IMR-90 (cell line): ENCODE results near the gene GPR139. TPM values are rescaled to one million over a fixed set of nuclear protein-coding genes. Genes with fewer than 3 reads are reported as not detected.

Source experiments
- ATAC-seq: fragments of 200-7000 bp; cut with Tn5 transposase; 2 replicates; pipeline ENCODE4 v1.9.1; 2020; ENCODE audit warnings: low read depth, mild to moderate bottlenecking, moderate library complexity
- BruUV-seq: library from RNA; stranded (reverse); fragments of 400-500 nt; replicated peaks from 2 replicates; lab custom pipeline; 2021; lab: Mats Ljungman, UMichigan
- CTCF ChIA-PET: fragments of 300-600 bp; formaldehyde crosslinking; extraction: SDS; loops from one replicate; lab custom pipeline; 2021; ENCODE audit warnings: antibody characterized with exemption; lab: Yijun Ruan, JAX
- POLR2A ChIA-PET: fragments of 300-600 bp; sonication (Branson Sonifier 250); formaldehyde crosslinking; loops from one replicate; lab custom pipeline; 2022; ENCODE audit warnings: antibody characterized with exemption; ENCODE audit not compliant: unreplicated experiment; lab: Charles Lee
- DNase-seq: peaks from one replicate; pipeline ENCODE4 v3.0.0; 2013
- H2AFZ ChIP-seq: replicated peaks from 2 replicates; pipeline ENCODE3; 2013; ENCODE audit warnings: low read length, mild to moderate bottlenecking; ENCODE audit not compliant: poor library complexity
- H2AK5ac ChIP-seq: 2 replicates; pipeline ENCODE4 v1.6.1; 2013; ENCODE audit warnings: low read depth, low read length, inconsistent platforms
- H2AK9ac ChIP-seq: replicated peaks from 2 replicates; pipeline ENCODE3; 2013; ENCODE audit warnings: mild to moderate bottlenecking, low read depth, low read length, moderate library complexity; ENCODE audit not compliant: poor library complexity
- H2BK120ac ChIP-seq: 2 replicates; pipeline ENCODE4 v1.6.1; 2013; ENCODE audit warnings: low read depth, low read length, inconsistent platforms
- H2BK15ac ChIP-seq: 3 replicates; pipeline ENCODE4 v1.6.1; 2013; ENCODE audit warnings: low read depth, low read length, inconsistent platforms
- H2BK20ac ChIP-seq: 2 replicates; pipeline ENCODE4 v1.6.1; 2013; ENCODE audit warnings: low read depth, mild to moderate bottlenecking, inconsistent platforms, low read length, moderate library complexity
- H2BK5ac ChIP-seq: 2 replicates; pipeline ENCODE4 v1.6.1; 2013; ENCODE audit warnings: mild to moderate bottlenecking, low read depth, low read length, inconsistent platforms; ENCODE audit not compliant: poor library complexity, severe bottlenecking
- H3K14ac ChIP-seq: replicated peaks from 2 replicates; pipeline ENCODE4 v1.6.1; 2013; ENCODE audit warnings: low read depth, low read length, inconsistent platforms
- H3K18ac ChIP-seq: 2 replicates; pipeline ENCODE4 v1.6.1; 2013; ENCODE audit warnings: low read depth, low read length, control low read depth
- H3K23ac ChIP-seq: 2 replicates; pipeline ENCODE4 v1.6.1; 2013; ENCODE audit warnings: low read depth, low read length, inconsistent platforms
- H3K27ac ChIP-seq: 2 replicates; pipeline ENCODE4 v1.5.1; 2013; ENCODE audit warnings: mild to moderate bottlenecking, control low read depth, low read length; ENCODE audit not compliant: insufficient read depth
- H3K27me3 ChIP-seq: 2 replicates; pipeline ENCODE4 v1.6.1; 2013; ENCODE audit warnings: low read length; ENCODE audit not compliant: control insufficient read depth, insufficient read depth
- H3K36me3 ChIP-seq: 2 replicates; pipeline ENCODE4 v1.6.1; 2013; ENCODE audit warnings: low read length, mixed read lengths; ENCODE audit not compliant: control insufficient read depth, insufficient read depth
- H3K4ac ChIP-seq: 2 replicates; pipeline ENCODE4 v1.6.1; 2013; ENCODE audit warnings: low read depth, low read length, inconsistent platforms
- H3K4me1 ChIP-seq: 2 replicates; pipeline ENCODE4 v1.6.1; 2013; ENCODE audit warnings: low read length, mixed read lengths; ENCODE audit not compliant: control insufficient read depth, insufficient read depth
- H3K4me2 ChIP-seq: 2 replicates; pipeline ENCODE4 v1.6.1; 2013; ENCODE audit warnings: low read depth, mild to moderate bottlenecking, control low read depth, low read length, moderate library complexity
- H3K4me3 ChIP-seq: 2 replicates; pipeline ENCODE4 v1.5.1; 2013; ENCODE audit warnings: low read depth, mild to moderate bottlenecking, control low read depth, low read length, moderate library complexity; ENCODE audit not compliant: insufficient read depth
- H3K56ac ChIP-seq: 2 replicates; pipeline ENCODE4 v1.6.1; 2013; ENCODE audit warnings: low read length, inconsistent platforms; ENCODE audit not compliant: insufficient read depth; ENCODE audit errors: extremely low read depth
- H3K79me1 ChIP-seq, 2 experiments: 2 replicates each; pipeline ENCODE4 v1.6.1; 2013; ENCODE audit warnings: low read length in 2 of 2, inconsistent platforms in 1 of 2, low read depth in 1 of 2
- H3K9ac ChIP-seq: 2 replicates; pipeline ENCODE4 v1.6.1; 2013; ENCODE audit warnings: low read depth, low read length, control low read depth
- H3K9me1 ChIP-seq: 2 replicates; pipeline ENCODE4 v1.6.1; 2013; ENCODE audit warnings: low read length, inconsistent platforms; ENCODE audit not compliant: insufficient read depth
- H3K9me3 ChIP-seq: 2 replicates; pipeline ENCODE4 v1.6.1; 2013; ENCODE audit warnings: low read length; ENCODE audit not compliant: control insufficient read depth, insufficient read depth
- H4K20me1 ChIP-seq: 2 replicates; pipeline ENCODE4 v1.6.1; 2013; ENCODE audit warnings: low read length, inconsistent platforms; ENCODE audit not compliant: insufficient read depth
- H4K5ac ChIP-seq: 2 replicates; pipeline ENCODE4 v1.6.1; 2013; ENCODE audit warnings: mild to moderate bottlenecking, low read depth, low read length, control low read depth
- H4K8ac ChIP-seq, 2 experiments: 2 replicates each; pipeline ENCODE4 v1.6.1; 2013; ENCODE audit warnings: low read depth in 2 of 2, low read length in 2 of 2, control low read depth in 1 of 2, inconsistent platforms in 1 of 2
- H4K91ac ChIP-seq: 2 replicates; pipeline ENCODE4 v1.6.1; 2013; ENCODE audit warnings: low read depth, low read length, inconsistent platforms; ENCODE audit not compliant: insufficient read depth
- BHLHE40 ChIP-seq: fragments of 150-350 bp; IDR thresholded peaks from 2 replicates; pipeline ENCODE4 v1.6.1; 2016; ENCODE audit warnings: mild to moderate bottlenecking, low read depth, low read length
- CEBPB ChIP-seq: IDR thresholded peaks from 2 replicates; pipeline ENCODE4 v1.6.1; 2012; ENCODE audit warnings: low read depth, low read length, improper control_type of control experiment
- CHD1 ChIP-seq: IDR thresholded peaks from 2 replicates; pipeline ENCODE4 v1.6.1; 2012; ENCODE audit warnings: low read depth, low read length, improper control_type of control experiment
- FOS ChIP-seq: fragments of 150-350 bp; IDR thresholded peaks from 2 replicates; pipeline ENCODE4 v1.6.1; 2016; ENCODE audit warnings: low read depth, low read length
- MAFK ChIP-seq: IDR thresholded peaks from 2 replicates; pipeline ENCODE4 v1.6.1; 2012; ENCODE audit warnings: low read depth, low read length, improper control_type of control experiment
- MXI1 ChIP-seq: IDR thresholded peaks from 2 replicates; pipeline ENCODE4 v1.6.1; 2012; ENCODE audit warnings: low read depth, mild to moderate bottlenecking, low read length, moderate library complexity, borderline replicate concordance
- NFE2L2 ChIP-seq: fragments of 150-350 bp; IDR thresholded peaks from 2 replicates; pipeline ENCODE4 v1.6.1; 2016; ENCODE audit warnings: low read depth, mild to moderate bottlenecking, low read length
- POLR2A ChIP-seq: IDR thresholded peaks from 2 replicates; pipeline ENCODE4 v1.6.1; 2012; ENCODE audit warnings: mild to moderate bottlenecking, low read depth, low read length
- RAD21 ChIP-seq: IDR thresholded peaks from 2 replicates; pipeline ENCODE4 v1.6.1; 2012; ENCODE audit warnings: low read length, improper control_type of control experiment
- RFX5 ChIP-seq: IDR thresholded peaks from 2 replicates; pipeline ENCODE4 v1.8.0; 2012; ENCODE audit warnings: low read depth, mild to moderate bottlenecking, low read length, moderate library complexity
- SMC3 ChIP-seq: fragments of 150-350 bp; IDR thresholded peaks from 2 replicates; pipeline ENCODE4 v1.6.1; 2016; ENCODE audit warnings: low read depth, mild to moderate bottlenecking, antibody characterized with exemption, low read length, moderate library complexity
- WGBS, 2 experiments: methylation state at CpG; one replicate each; pipeline versions ENCODE4 v1.1.5 to v1.1.7; 2013; ENCODE audit warnings: missing lambda C conversion rate in 2 of 2; ENCODE audit not compliant: insufficient read length in 1 of 2; ENCODE audit errors: extremely low coverage in 2 of 2; 5-methylcytosine and 5-hydroxymethylcytosine counted together
- dilution Hi-C: fragments of 300-500 bp; cut with HindIII; formaldehyde crosslinking; loops from one replicate; pipeline ENCODE4 v1.14.3; 2018; ENCODE audit warnings: low sequenced_read_pairs; ENCODE audit not compliant: unreplicated experiment
- in situ Hi-C: fragments of 300-500 bp; cut with MboI; formaldehyde crosslinking; loops from 3 replicates; pipeline ENCODE4 v1.14.3; 2019; ENCODE audit warnings: low sequenced_read_pairs, inconsistent platforms, mixed read lengths
- intact Hi-C: fragments of 100-400 bp; cut with micrococcal nuclease; formaldehyde crosslinking; loops from 2 replicates; pipeline ENCODE4 v1.10.0; 2022
- polyA plus RNA-seq, 3 experiments: library from polyadenylated mRNA; depleted of rRNA; stranded (reverse); fragments of >200 nt; gene quantifications; 2 replicates each; pipeline ENCODE4 v1.2.3, GENCODE V29; 2012; ENCODE audit warnings: low replicate concordance in 1 of 3
- total RNA-seq: library from RNA; depleted of rRNA; stranded (reverse); fragments of >200 nt; gene quantifications from 2 replicates; pipeline ENCODE4 v1.2.3, GENCODE V29; 2012
- TF ChIP-seq, protein P1 (sequence below): fragments of 150-350 bp; IDR thresholded peaks from 2 replicates; pipeline ENCODE4 v1.6.1; 2016; ENCODE audit warnings: low read depth, mild to moderate bottlenecking, low read length, moderate library complexity, borderline replicate concordance

Gene GPR139
- total and polyA plus RNA-seq, 2 of the 4 experiments (the other 2 are of a cell fraction) = not detected

DNA sequence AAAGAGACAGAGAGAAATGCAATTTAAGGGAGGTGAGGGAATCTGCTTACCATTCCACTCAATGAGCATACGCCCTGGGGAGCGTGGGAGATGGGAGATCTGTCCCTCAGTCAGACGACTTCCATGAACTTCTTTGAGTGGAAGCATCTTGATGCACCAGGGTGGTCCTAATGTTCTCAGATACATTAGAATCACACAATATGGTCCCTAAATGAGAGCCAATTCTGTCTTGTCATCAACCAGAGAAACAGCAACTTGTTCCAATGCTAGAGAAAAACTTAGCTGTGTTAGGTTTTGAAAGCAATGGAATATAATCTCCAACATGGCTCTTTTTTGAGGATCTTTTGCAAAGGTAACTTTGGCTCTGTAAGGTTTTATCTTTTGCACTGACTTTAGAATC, 44.1 kb downstream of the GPR139 start:
- intact Hi-C loops (no loop called here), in situ Hi-C loops (loop anchor here (10.0 kb wide), 1 partner anchor 105 kb away; no protein-coding TSS in a partner anchor), dilution Hi-C loops (no loop called here)
- Histone ChIP-seq H4K8ac (no peak overlapping the region), H3K18ac (no peak overlapping the region), H3K14ac (no peak overlapping the region), H3K4me2 (no peak overlapping the region), H3K4ac (no peak overlapping the region), H2BK15ac (no peak overlapping the region), H2AK9ac (no peak overlapping the region), H4K20me1 (no peaks in the 10 kb centered on the region), H3K27me3 (no peaks in the 10 kb centered on the region), H3K79me1 (no peaks in the 10 kb centered on the region), H2BK120ac (no peak overlapping the region), H3K36me3 (no peaks in the 10 kb centered on the region), H3K27ac (no peak overlapping the region), H4K5ac (no peak overlapping the region), H2AFZ (no peak overlapping the region), H3K9me1 (no peaks in the 10 kb centered on the region), H3K4me3 (no peak overlapping the region), H3K9ac (no peak overlapping the region), H2BK5ac (no peak overlapping the region), H3K56ac (no peak overlapping the region), H2BK20ac (no peak overlapping the region), H4K91ac (no peak overlapping the region), H3K9me3 (peaks cover 5% of the 10 kb centered on the region; the same call in 1 of the 2 replicates), H2AK5ac (no peak overlapping the region), H3K23ac (no peak overlapping the region), H3K4me1 (no peaks in the 10 kb centered on the region)
- CTCF ChIA-PET = no interaction called here
- no peak for TF ChIP-seq RFX5
- TF ChIP-seq POLR2A = no peak
- TF ChIP-seq CEBPB = no peak
- TF ChIP-seq SMC3 = no peak
- TF ChIP-seq CHD1 = no peak
- TF ChIP-seq MAFK = no peak
- TF ChIP-seq NFE2L2 = no peak
- TF ChIP-seq BHLHE40 = no peak
- TF ChIP-seq, protein P1, sequence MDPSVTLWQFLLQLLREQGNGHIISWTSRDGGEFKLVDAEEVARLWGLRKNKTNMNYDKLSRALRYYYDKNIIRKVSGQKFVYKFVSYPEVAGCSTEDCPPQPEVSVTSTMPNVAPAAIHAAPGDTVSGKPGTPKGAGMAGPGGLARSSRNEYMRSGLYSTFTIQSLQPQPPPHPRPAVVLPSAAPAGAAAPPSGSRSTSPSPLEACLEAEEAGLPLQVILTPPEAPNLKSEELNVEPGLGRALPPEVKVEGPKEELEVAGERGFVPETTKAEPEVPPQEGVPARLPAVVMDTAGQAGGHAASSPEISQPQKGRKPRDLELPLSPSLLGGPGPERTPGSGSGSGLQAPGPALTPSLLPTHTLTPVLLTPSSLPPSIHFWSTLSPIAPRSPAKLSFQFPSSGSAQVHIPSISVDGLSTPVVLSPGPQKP = no peak
- no peak for TF ChIP-seq FOS
- no peak for TF ChIP-seq RAD21
- no peak for TF ChIP-seq MXI1
- BruUV-seq = no TSS peak
- POLR2A ChIA-PET = no interaction called here
- ATAC-seq (no peak), DNase-seq (no peak)
- no CpG with 5 or more reads among the region's 3 CpGs for WGBS, 2 experiments
